PC-9 (cell line): ENCODE measurements around the gene MAP3K19.

Source experiments
- CTCF ChIP-seq: fragments of 200-600 bp; sonication (generic); conservative IDR thresholded peaks from 2 replicates; pipeline ENCODE4 v1.6.1; 2017; ENCODE audit warnings: mixed run types, antibody characterized with exemption, mild to moderate bottlenecking, moderate library complexity
- EZH2 ChIP-seq: fragments of 200-600 bp; sonication (generic); IDR thresholded peaks from 2 replicates; pipeline ENCODE4 v1.8.0; 2017; ENCODE audit warnings: antibody characterized with exemption, low read depth

- TF ChIP-seq CTCF, result no peak
- no peak for TF ChIP-seq EZH2
Observed at GRCh38 chr2:134934641-134935040, 112.6 kb downstream of the MAP3K19 start.
